Lower leg skin (tissue), 3 donors: ENCODE data around the gene TPBGL.

Experiments
- POLR2A ChIP-seq, 2 donors: fragments of 450-650 bp; IDR thresholded peaks; one replicate each; pipeline ENCODE4 v1.6.1; 2016 to 2017; ENCODE audit warnings: antibody characterized with exemption in 2 of 2, mild to moderate bottlenecking in 1 of 2, moderate library complexity in 1 of 2
- TF ChIP-seq, protein P1 (sequence below), 3 donors: fragments of 450-650 bp; IDR thresholded peaks; one replicate each; pipeline ENCODE4 v1.5.1; 2016; ENCODE audit warnings: antibody characterized with exemption in 3 of 3, mild to moderate bottlenecking in 3 of 3, moderate library complexity in 2 of 3

DNA sequence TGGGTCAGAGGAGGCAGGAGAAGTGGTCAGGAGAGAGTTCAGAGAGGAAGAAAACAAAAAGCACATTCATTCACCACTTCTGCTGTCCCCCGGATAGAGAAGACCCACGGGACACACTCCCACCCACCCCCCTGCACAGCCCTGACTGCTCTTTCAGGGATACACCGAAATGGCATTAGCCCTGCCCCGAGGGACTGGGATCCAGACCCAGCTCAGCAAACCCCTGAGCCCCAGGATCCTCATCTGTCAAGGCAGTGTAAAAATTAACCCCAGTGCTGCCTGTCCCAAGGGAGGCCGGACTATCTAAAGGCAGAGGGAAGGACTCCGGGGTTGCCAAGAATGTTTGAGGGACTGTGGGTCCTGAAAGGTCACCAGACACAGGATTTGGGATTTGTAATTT is 31.2 kb downstream of the TPBGL start:
- TF ChIP-seq, protein P1, sequence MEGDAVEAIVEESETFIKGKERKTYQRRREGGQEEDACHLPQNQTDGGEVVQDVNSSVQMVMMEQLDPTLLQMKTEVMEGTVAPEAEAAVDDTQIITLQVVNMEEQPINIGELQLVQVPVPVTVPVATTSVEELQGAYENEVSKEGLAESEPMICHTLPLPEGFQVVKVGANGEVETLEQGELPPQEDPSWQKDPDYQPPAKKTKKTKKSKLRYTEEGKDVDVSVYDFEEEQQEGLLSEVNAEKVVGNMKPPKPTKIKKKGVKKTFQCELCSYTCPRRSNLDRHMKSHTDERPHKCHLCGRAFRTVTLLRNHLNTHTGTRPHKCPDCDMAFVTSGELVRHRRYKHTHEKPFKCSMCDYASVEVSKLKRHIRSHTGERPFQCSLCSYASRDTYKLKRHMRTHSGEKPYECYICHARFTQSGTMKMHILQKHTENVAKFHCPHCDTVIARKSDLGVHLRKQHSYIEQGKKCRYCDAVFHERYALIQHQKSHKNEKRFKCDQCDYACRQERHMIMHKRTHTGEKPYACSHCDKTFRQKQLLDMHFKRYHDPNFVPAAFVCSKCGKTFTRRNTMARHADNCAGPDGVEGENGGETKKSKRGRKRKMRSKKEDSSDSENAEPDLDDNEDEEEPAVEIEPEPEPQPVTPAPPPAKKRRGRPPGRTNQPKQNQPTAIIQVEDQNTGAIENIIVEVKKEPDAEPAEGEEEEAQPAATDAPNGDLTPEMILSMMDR (IDR thresholded peaks at IDR 0.05): no peak
- no peak for TF ChIP-seq POLR2A (IDR thresholded peaks at IDR 0.05)
